ENCODE data around the gene CAMK2D.

Gene CAMK2D

GRCh38 chr4:113758372-113758771 is 3.2 kb downstream of the CAMK2D start:
- TF ChIP-seq CTCF (conservative IDR thresholded peaks at IDR 0.05; ENCODE audit: low read depth, low read length): no peak
- peak overlapping the region; percentile 9 for H3K4me3 ChIP-seq (ENCODE audit: low read length)
- no peak for DNase-seq (ENCODE audit: low read depth)

GRCh38 chr4:113757486-113757885 is 4.1 kb downstream of the CAMK2D start:
- no peak overlapping the region for H3K4me3 ChIP-seq (ENCODE audit: low read length)
- no peak for TF ChIP-seq CTCF (conservative IDR thresholded peaks at IDR 0.05; ENCODE audit: low read depth, low read length)
- no peak for DNase-seq (ENCODE audit: low read depth)

- DNase-seq (ENCODE audit: low read depth): no peak
- no peak for TF ChIP-seq CTCF (conservative IDR thresholded peaks at IDR 0.05; ENCODE audit: low read depth, low read length)
- no peak overlapping the region for H3K4me3 ChIP-seq (ENCODE audit: low read length)
Measured at GRCh38 chr4:113756005-113756410, 5.5 kb downstream of the CAMK2D start.

- TF ChIP-seq CTCF (conservative IDR thresholded peaks at IDR 0.05; ENCODE audit: low read depth, low read length): no peak
- H3K4me3 ChIP-seq (ENCODE audit: low read length): no peak overlapping the region
- DNase-seq (ENCODE audit: low read depth): no peak
Measured at GRCh38 chr4:113750734-113751133, 10.8 kb downstream of the CAMK2D start.

DNA sequence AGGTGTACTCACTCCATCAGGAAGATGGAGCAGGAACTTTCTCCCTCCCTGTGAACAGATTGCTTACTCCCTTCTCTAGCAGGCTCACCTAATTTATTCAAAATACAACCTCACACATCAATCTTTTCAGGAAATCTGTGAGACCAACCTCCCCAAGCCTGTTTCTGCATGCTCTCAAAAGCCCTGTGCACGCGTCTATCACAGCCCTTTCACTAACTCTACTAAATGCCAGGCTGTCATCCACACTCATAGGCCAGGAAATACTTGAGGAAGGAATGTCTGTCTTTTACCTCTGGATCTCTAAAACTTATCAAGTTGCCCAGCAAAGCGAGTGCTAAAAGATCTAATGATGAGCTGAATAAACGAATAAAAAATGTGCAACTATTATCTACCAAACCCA is 11.2 kb downstream of the CAMK2D start:
- no peak for TF ChIP-seq CTCF (conservative IDR thresholded peaks at IDR 0.05; ENCODE audit: low read depth, low read length)

GRCh38 chr4:113749178-113749577 is 12.4 kb downstream of the CAMK2D start:
- TF ChIP-seq CTCF (conservative IDR thresholded peaks at IDR 0.05; ENCODE audit: low read depth, low read length): no peak
- DNase-seq (ENCODE audit: low read depth): no peak
- H3K4me3 ChIP-seq (ENCODE audit: low read length): no peak overlapping the region

More for the DNA sequence above, 11.2 kb downstream of the CAMK2D start:
- no peak for DNase-seq (ENCODE audit: low read depth)
- no peak overlapping the region for H3K4me3 ChIP-seq (ENCODE audit: low read length)

GRCh38 chr4:113747949-113748348 is 13.6 kb downstream of the CAMK2D start:
- DNase-seq (ENCODE audit: low read depth): no peak
- no peak overlapping the region for H3K4me3 ChIP-seq (ENCODE audit: low read length)
- no peak for TF ChIP-seq CTCF (conservative IDR thresholded peaks at IDR 0.05; ENCODE audit: low read depth, low read length)
